ENCODE data around the gene GLCCI1. TPM values are rescaled to one million over a fixed set of nuclear protein-coding genes. Genes with fewer than 3 reads are reported as not detected.
"Not testable (repeated sequence)": the region's sequence is repeated elsewhere in the genome, so short reads cannot be mapped to it uniquely, and the experiment has no call there.

The GLCCI1 gene
- polyA plus RNA-seq, 1 donor from 2014 or later: 37.2 TPM

DNA sequence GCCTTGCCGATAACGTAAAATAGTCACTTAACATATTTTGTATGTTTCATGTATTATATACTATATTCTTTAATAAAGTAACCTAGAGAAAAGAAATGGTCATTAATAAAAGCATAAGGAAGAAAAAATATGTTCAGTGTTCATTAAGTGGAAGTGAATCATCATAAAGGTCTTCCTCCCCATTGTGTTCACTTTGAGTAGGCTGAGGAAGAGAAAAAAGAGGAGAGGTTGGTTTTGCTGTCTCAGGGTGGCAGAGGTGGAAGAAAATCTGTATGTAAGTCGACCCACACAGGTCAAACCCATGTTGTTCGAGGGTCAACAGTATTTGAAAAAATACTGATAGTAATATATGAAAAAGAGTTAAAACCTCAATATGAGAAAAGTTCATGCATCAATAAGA, 90.3 kb downstream of the GLCCI1 start:
- no peaks in the 10 kb centered on the region for H3K9me3 ChIP-seq (ENCODE audit: low read length)
- H3K4me2 ChIP-seq (ENCODE audit: low read length): no peak overlapping the region
- H3K27me3 ChIP-seq (ENCODE audit: insufficient read depth, low read depth, low read length): no peaks in the 10 kb centered on the region
- no peak overlapping the region for H3K27ac ChIP-seq (ENCODE audit: low read length)
- no peak for TF ChIP-seq MXI1 (conservative IDR thresholded peaks at IDR 0.05; ENCODE audit: poor library complexity, severe bottlenecking)
- TF ChIP-seq EP300 (conservative IDR thresholded peaks at IDR 0.05; ENCODE audit: poor library complexity, severe bottlenecking): no peak
- TF ChIP-seq TAF1 (IDR thresholded peaks at IDR 0.05; ENCODE audit: low read depth): no peak
- TF ChIP-seq REST (IDR thresholded peaks at IDR 0.05; ENCODE audit: borderline replicate concordance): no peak
- TF ChIP-seq EZH2 (IDR thresholded peaks at IDR 0.05; ENCODE audit: borderline replicate concordance, insufficient read depth, low read length, poor library complexity, severe bottlenecking): no peak
- TF ChIP-seq, protein P1, sequence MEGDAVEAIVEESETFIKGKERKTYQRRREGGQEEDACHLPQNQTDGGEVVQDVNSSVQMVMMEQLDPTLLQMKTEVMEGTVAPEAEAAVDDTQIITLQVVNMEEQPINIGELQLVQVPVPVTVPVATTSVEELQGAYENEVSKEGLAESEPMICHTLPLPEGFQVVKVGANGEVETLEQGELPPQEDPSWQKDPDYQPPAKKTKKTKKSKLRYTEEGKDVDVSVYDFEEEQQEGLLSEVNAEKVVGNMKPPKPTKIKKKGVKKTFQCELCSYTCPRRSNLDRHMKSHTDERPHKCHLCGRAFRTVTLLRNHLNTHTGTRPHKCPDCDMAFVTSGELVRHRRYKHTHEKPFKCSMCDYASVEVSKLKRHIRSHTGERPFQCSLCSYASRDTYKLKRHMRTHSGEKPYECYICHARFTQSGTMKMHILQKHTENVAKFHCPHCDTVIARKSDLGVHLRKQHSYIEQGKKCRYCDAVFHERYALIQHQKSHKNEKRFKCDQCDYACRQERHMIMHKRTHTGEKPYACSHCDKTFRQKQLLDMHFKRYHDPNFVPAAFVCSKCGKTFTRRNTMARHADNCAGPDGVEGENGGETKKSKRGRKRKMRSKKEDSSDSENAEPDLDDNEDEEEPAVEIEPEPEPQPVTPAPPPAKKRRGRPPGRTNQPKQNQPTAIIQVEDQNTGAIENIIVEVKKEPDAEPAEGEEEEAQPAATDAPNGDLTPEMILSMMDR (IDR thresholded peaks at IDR 0.05; ENCODE audit: poor library complexity, severe bottlenecking): no peak
- TF ChIP-seq RAD21 (conservative IDR thresholded peaks at IDR 0.05): no peak
- no peak for TF ChIP-seq POLR2AphosphoS5 (IDR thresholded peaks at IDR 0.05)
- no peak for TF ChIP-seq SMC3 (conservative IDR thresholded peaks at IDR 0.05; ENCODE audit: poor library complexity)
- no peak overlapping the region for H2AFZ ChIP-seq (ENCODE audit: low read depth, low read length)
- H3K9ac ChIP-seq (ENCODE audit: low read length): no peak overlapping the region
- H3K79me2 ChIP-seq (replicated peaks; ENCODE audit: insufficient read depth, low read length): no peaks in the 10 kb centered on the region
- no peaks in the 10 kb centered on the region for H3F3A ChIP-seq (ENCODE audit: insufficient read depth, low read length, poor library complexity, severe bottlenecking)
- H3K4me3 ChIP-seq (ENCODE audit: low read length): no peak overlapping the region
- peaks cover 3% of the 10 kb centered on the region for H3K36me3 ChIP-seq (ENCODE audit: insufficient read depth, low read length)
- no peaks in the 10 kb centered on the region for H4K20me1 ChIP-seq (ENCODE audit: insufficient read depth)
- no peaks in the 10 kb centered on the region for H3K9me2 ChIP-seq (ENCODE audit: insufficient read depth, low read length)

GRCh38 chr7:8060241-8060640, 91.6 kb downstream of the GLCCI1 start:
- Histone ChIP-seq H3K27me3 (ENCODE audit: insufficient read depth, low read depth, low read length) (no peaks in the 10 kb centered on the region), H3K9me3 (ENCODE audit: low read length) (no peaks in the 10 kb centered on the region), H3K4me2 (ENCODE audit: low read length) (no peak overlapping the region), H3K27ac (ENCODE audit: low read length) (no peak overlapping the region), H3K9ac (ENCODE audit: low read length) (no peak overlapping the region), H3K79me2 (replicated peaks; ENCODE audit: insufficient read depth, low read length) (no peaks in the 10 kb centered on the region), H2AFZ (ENCODE audit: low read depth, low read length) (no peak overlapping the region), H3F3A (ENCODE audit: insufficient read depth, low read length, poor library complexity, severe bottlenecking) (no peaks in the 10 kb centered on the region), H3K9me2 (ENCODE audit: insufficient read depth, low read length) (no peaks in the 10 kb centered on the region), H4K20me1 (ENCODE audit: insufficient read depth) (no peaks in the 10 kb centered on the region), H3K36me3 (ENCODE audit: insufficient read depth, low read length) (peaks cover 3% of the 10 kb centered on the region), H3K4me3 (ENCODE audit: low read length) (no peak overlapping the region)
- no peak for TF ChIP-seq EP300 (conservative IDR thresholded peaks at IDR 0.05; ENCODE audit: poor library complexity, severe bottlenecking)
- TF ChIP-seq, protein P1 (IDR thresholded peaks at IDR 0.05; ENCODE audit: poor library complexity, severe bottlenecking): no peak

DNA sequence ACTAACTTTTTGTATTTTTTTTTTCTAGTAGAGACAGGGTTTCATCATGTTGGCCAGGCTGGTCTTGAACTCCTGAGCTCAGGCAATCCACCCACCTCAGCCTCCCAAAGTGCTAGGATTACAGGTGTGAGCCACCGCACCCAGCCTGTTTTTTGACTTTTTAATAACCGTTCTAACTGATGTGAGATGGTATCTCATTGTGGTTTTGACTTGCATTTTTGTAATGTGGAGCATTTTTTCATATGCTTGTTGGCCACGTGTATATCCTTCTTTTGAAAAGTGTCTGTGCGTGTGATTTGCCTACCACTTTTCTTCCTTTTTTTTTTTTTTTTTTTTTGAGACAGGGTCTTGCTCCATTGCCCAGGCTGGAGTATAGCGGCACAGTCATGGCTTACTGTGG, 94.7 kb downstream of the GLCCI1 start:
- not testable (repeated sequence) for H4K20me1 ChIP-seq (ENCODE audit: insufficient read depth); H3K4me3 ChIP-seq (ENCODE audit: low read length); H3K27me3 ChIP-seq (ENCODE audit: insufficient read depth, low read depth, low read length); H3K4me2 ChIP-seq (ENCODE audit: low read length); H3K79me2 ChIP-seq (replicated peaks; ENCODE audit: insufficient read depth, low read length); H2AFZ ChIP-seq (ENCODE audit: low read depth, low read length); H3K9me2 ChIP-seq (ENCODE audit: insufficient read depth, low read length); H3K9me3 ChIP-seq (ENCODE audit: low read length); H3F3A ChIP-seq (ENCODE audit: insufficient read depth, low read length, poor library complexity, severe bottlenecking); H3K9ac ChIP-seq (ENCODE audit: low read length); H3K36me3 ChIP-seq (ENCODE audit: insufficient read depth, low read length); H3K27ac ChIP-seq (ENCODE audit: low read length)
